OCI-LY1 (cell line): ENCODE results near the gene RAF1.

Experiments used
- EZH2 ChIP-seq: fragments of 200-600 bp; sonication (generic), shearing (Covaris generic); IDR thresholded peaks from 2 replicates; pipeline ENCODE4 v1.8.0; 2017; ENCODE audit warnings: borderline replicate concordance, mixed run types, mild to moderate bottlenecking, antibody characterized with exemption, low read length, moderate library complexity, mixed read lengths
- TF ChIP-seq, protein P1 (sequence below): fragments of 200-600 bp; sonication (generic), shearing (Covaris generic); IDR thresholded peaks from 2 replicates; pipeline ENCODE4 v1.5.1; 2017; ENCODE audit warnings: mild to moderate bottlenecking, antibody characterized with exemption, low read length, moderate library complexity, mixed read lengths

DNA sequence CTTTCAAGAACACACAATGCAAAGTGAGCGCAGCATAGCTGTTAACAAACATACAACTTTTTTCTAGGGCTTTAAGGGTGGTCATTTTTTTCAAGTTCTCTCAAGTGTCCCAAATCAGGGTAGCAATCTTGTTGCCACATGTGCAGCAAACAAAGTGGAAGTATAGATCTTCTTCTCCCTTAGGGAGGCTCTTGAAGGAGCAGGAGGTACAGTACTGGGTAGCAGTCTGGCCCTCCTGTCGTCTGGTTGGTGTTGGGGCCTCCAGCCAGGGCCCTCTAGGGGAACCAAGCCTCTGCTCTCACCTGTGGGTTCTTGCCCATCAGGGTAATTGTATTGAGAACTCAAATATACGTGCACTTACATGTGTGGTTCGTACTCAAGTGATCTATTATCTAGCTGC, 81.2 kb downstream of the RAF1 start:
- TF ChIP-seq, protein P1, sequence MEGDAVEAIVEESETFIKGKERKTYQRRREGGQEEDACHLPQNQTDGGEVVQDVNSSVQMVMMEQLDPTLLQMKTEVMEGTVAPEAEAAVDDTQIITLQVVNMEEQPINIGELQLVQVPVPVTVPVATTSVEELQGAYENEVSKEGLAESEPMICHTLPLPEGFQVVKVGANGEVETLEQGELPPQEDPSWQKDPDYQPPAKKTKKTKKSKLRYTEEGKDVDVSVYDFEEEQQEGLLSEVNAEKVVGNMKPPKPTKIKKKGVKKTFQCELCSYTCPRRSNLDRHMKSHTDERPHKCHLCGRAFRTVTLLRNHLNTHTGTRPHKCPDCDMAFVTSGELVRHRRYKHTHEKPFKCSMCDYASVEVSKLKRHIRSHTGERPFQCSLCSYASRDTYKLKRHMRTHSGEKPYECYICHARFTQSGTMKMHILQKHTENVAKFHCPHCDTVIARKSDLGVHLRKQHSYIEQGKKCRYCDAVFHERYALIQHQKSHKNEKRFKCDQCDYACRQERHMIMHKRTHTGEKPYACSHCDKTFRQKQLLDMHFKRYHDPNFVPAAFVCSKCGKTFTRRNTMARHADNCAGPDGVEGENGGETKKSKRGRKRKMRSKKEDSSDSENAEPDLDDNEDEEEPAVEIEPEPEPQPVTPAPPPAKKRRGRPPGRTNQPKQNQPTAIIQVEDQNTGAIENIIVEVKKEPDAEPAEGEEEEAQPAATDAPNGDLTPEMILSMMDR, result no peak
- TF ChIP-seq EZH2, result no peak
